Measurements from ENCODE around the gene PIANP.

GRCh38 chr12:6698352-6699046 lies 2.1 kb downstream of the PIANP start:
- TF ChIP-seq, protein P1, sequence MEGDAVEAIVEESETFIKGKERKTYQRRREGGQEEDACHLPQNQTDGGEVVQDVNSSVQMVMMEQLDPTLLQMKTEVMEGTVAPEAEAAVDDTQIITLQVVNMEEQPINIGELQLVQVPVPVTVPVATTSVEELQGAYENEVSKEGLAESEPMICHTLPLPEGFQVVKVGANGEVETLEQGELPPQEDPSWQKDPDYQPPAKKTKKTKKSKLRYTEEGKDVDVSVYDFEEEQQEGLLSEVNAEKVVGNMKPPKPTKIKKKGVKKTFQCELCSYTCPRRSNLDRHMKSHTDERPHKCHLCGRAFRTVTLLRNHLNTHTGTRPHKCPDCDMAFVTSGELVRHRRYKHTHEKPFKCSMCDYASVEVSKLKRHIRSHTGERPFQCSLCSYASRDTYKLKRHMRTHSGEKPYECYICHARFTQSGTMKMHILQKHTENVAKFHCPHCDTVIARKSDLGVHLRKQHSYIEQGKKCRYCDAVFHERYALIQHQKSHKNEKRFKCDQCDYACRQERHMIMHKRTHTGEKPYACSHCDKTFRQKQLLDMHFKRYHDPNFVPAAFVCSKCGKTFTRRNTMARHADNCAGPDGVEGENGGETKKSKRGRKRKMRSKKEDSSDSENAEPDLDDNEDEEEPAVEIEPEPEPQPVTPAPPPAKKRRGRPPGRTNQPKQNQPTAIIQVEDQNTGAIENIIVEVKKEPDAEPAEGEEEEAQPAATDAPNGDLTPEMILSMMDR (conservative IDR thresholded peaks at IDR 0.05; ENCODE audit: low read length) = no peak
- no peak for TF ChIP-seq EZH2phosphoT487 (IDR thresholded peaks at IDR 0.05; ENCODE audit: borderline replicate concordance, low read depth, low read length)

All from OCI-LY7 (cell line).